Mesenteric fat pad (tissue), 1 donor: ENCODE data around the gene TBC1D2B. TPM values are rescaled to one million over a fixed set of nuclear protein-coding genes. Genes with fewer than 3 reads are reported as not detected.

Experiments
- DNase-seq: peaks from one replicate; pipeline ENCODE4 v3.0.0-alpha.2; 2020; ENCODE audit warnings: low spot score
- total RNA-seq: library from RNA; stranded (reverse); fragmentation: NEBNext Ultra II Directional; extraction: Animal tissue kit (Norgen Biotek cat#: 25700); gene quantifications from one replicate; pipeline ENCODE4 v1.2.1, GENCODE V29; 2021
- donor health status: DM: yes; HTN: yes; CAD: no.

TBC1D2B gene
- total RNA-seq, 1 donor from 2014 or later, result 82.0 TPM

DNA sequence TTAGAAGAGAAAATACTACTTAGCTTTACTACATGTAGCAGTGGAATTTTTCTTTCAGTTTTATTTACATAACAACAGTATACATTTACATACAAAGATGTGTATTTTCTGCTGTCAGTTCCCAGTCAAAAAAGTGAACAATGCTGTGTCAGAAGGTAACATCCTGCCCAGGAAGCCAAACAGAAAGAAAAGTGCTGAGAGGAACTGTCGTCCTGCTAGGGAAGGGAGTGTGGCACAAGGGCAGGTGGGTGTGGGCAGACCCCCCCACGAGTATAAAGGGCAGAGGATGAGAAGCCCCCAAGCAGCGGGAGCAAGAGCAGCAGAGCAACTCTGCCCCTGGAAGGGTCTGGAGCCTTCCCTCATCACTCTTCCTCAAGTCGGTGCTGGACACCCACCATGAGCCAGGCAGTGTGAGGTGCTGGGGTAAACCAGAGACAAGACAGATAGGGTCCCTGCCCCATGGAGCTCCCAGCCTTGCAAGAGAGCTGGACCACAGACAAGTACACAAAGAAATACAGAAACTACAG is 39.7 kb downstream of the TBC1D2B start:
- DNase-seq, result no peak

DNA sequence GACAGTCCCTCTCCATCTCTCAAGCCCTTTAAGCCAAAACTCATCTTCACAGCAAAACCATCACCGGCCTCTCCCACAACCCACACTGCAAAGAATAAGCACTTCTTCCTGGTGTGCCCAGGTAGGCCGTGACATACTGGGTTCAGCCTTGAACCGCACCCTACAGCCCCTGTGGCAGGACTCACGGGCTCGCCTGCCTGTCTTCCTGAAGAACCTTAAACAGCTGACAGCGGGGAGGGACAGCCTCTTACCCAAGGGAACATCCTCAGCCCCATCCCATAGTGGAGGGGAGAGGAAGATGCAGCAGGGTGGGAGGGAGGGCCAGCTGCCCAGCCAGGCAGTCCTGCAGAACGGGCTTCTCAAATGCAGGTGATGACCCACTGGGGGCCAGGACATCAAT is 40.2 kb downstream of the TBC1D2B start:
- DNase-seq, result peak; percentile 35

DNA sequence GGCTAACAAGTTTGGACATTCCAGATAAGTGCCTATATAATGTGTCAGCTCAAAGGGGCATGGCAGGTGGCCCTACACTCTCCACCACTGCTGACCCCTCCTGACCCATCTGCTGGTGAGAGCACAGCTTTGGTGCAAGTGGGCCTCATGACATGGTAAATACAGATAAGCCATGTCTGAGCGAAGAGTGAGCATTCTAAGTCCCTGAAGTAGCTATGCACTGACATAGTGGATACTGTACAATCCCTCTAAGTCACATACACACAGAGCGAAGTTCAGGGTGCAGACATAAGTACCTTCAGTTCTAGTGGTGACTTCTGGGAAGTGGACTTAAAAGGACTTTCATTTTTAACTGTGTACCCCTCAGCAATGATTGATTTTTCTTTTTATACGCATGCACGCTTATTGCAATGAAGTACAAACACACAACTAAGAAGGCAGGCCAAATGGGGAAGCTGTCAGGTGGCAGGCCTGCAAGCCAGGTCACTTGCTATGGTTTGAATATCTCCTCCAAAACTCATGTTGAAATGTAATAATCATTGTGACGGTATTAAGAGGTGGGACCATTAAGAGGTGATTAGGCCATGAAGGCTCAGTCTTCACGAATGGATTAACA is 41.5 kb downstream of the TBC1D2B start:
- no peak for DNase-seq

DNA sequence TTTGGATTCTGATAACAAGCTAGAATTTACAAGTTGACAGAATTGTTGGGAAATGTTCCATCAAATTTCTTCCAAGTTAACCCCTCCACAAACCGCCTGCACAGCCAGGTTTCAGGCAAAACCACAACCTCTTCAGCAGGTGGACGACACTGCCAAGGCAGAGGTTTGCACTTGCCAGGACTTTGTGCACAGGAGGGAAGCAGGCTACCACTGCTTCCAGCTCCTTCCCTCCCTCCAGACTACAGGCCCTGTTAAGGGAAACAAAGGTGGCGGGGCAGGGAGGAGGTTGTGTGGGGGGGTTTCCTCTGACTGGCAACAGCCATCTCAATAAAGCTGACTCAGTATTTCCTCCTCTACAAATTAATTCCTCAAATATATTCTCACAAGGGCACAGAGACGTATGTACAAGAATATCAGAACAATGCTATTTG is 42.2 kb downstream of the TBC1D2B start:
- DNase-seq, result no peak

DNA sequence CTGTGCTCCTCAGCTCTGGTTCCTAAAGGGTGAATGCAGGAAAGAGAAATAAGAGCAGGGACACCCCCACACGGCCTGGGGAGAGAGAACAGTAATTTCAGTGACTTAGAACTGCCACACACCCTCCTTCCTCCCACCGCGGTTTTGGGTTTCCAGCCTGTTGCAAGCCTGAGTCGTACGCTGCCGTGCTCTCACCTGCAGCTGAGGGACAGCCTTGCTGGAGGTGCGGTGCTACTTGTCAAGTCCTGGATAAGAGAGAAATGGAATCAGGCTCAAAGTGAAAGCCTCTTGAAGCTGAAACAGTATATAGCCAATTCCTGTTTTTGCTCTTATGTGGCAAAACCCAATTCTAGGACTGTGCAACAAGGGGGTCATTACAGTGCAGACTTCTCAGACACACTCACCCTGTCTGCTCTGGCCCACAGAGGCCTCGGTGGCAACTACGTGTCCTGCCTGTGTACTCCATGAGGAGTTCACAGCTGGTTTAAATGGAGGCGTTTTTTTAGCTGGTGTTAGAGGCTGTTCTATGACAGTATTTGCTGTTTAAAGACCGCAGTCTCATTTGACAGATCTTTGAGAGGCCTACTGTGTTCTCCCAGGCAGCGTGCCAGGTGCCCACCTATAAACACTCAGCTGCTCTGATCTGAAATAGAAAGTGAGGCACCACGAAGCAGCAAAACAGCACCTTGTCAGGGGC is 42.9 kb downstream of the TBC1D2B start:
- DNase-seq, result no peak

DNA sequence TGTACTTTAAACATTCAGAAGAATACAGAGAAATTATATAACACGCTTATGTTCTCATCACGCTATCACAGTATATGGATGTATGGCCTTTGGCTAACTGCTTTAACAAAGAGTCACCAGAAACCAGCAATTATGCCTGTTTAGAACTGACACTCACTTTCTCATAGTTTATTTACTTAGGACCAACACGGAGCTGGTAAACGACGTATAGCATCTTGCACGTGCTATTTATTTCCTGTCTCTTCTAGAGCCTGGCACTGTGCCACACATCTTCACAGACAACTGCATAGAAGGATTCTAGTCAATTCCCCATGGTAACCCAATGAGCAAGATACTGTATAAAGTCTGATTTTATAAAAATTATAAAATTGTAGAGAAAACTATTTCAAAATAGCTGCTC is 43.6 kb downstream of the TBC1D2B start:
- no peak for DNase-seq

DNA sequence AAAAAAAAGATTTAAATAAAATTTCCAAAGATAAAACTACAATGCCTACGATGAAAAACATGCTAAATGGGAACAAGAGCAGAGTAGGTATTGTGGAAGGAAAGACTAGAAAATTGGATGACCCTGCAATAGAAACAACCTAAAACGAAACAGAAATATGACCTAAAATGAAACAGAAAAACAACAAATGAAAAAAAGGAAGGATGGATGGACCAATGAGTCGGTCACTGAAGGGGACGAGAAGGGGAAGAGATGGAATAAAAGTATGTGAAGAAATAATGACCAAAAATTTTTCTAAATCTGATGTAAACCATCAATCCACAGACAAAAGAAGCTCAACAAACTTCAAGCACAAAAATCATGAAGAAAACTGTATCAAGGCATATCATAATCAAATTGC is 44.8 kb downstream of the TBC1D2B start:
- DNase-seq, result no peak

DNA sequence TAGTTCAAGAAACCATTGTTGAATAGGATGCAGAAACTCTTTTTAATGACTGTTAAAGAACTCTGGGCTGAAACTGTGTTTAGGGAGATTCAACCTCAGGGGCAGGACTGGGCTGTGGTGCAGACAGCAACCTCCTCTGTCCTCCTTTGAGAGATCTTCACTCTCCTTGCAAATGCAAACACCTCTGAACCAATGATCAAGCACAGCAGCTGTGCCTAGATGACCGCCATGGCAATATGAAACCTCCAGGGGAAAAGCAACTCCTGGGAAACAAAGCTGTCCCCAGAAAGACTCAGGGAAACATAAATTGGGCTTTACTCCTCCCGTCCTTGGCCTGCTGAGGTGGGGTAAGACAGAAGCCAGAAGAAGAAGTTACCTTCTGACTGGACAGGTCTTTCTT is 52.6 kb downstream of the TBC1D2B start:
- DNase-seq, result no peak

DNA sequence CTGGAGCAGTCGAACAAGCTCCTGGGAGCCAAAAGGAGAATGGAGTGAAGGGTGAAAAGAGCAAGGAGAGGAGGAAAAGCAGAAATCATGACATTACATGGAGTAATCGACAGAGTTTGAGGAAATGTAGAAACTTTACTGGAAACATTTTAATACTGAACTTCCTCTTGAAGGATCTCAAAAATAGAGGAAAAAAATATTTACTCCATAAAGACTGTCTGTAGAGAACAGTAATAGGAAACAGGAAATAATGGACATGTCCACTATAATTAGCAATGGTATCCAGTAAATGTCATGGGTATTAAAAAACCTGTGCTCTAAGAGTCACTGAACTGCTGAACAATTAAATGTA is 53.0 kb downstream of the TBC1D2B start:
- no peak for DNase-seq

DNA sequence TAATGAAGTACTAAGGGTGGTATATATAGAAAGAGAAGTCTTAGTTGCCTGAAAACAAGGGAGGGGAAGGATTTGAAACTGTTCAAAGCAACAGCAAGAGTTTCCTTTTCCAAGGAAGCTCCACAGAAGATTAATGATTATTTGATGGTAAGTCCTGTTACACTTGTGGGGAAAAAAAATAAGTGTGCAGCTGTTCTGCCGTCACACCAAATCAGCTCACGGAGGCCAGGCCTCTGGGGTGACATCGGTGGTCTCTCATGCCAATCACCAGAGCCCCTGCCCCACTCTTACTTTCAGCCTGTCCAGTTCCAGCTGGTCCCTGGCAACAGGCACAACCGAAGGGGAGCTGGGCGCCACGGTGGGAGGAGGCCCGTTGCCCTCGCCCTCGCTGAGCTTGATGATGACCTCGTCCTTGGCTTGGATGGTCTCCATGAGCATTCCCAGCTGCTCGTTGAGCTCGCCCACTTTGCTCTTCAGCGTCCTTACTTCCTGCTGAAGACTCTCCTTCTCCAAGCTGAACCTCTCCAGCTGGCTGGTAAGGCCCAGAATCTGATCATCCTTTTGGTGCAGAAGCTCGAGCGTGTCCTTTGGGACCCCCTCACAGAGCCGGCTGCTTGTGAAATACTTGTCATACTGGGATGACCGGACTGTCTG is 53.5 kb downstream of the TBC1D2B start:
- peak; percentile 88 for DNase-seq

DNA sequence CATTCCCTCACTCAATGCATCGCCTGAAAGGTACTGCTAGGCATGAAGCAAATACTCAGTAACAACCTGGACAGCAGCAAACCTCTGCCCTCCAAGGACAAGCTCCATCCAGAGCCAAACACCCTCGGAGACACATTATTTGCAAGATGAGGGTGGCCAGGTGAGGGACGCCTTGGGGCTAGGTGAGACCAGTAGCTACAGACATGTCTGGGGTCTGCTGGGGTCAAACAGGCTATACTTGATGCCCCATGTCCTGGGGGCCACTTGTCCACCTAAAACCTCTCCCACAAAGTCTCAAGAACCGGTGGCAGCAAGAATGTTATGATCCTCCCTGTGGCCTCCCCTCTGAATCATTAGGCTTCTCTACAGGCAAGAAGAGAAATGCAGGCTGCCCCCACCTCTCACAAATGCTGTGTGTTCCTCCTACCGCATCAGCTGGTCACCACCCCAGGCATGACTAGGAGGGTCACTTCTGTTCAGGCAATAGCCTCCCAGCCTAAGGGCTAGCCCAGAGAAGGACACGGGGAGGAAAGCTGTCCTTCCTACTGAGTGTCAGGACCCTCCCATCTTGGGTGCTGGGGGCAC is 54.3 kb downstream of the TBC1D2B start:
- peak; percentile 69 for DNase-seq

DNA sequence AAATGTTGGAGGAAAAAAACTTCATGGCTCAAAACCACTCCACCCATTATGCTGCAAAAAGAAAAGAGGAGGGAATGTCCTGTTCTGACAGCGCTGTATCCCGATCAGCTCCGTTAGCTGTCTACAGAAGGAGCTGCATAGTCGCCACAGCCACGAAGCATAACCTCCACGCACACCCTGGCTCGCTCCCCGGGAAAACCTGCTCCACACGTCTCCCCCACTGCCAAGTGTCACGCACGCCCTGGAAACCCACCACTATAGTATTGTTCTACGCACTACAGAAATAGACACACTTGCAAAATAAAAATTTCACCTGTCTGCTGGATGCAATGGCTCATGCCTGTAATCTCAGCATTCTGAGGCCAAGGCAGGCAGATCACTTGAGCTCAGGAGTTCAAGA is 55.8 kb downstream of the TBC1D2B start:
- no peak for DNase-seq

DNA sequence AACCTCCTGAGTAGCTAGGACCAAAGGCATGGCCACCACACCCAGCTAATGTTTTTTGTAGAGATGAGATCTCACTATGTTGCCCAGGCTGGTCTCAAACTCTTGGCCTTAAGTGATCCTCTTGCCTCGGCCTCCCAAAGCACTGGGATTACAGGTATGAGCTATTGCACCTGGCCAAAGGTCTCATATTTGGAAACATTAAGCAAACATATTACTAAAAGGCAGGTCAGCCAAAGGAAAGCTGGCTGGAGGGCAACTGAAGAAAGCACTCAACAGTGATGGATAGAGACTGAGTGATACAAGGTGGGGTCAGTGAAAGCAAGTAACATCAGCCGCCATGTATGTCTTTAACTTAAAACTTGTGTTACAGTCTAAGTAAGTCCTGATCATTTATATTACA is 57.5 kb downstream of the TBC1D2B start:
- no peak for DNase-seq

DNA sequence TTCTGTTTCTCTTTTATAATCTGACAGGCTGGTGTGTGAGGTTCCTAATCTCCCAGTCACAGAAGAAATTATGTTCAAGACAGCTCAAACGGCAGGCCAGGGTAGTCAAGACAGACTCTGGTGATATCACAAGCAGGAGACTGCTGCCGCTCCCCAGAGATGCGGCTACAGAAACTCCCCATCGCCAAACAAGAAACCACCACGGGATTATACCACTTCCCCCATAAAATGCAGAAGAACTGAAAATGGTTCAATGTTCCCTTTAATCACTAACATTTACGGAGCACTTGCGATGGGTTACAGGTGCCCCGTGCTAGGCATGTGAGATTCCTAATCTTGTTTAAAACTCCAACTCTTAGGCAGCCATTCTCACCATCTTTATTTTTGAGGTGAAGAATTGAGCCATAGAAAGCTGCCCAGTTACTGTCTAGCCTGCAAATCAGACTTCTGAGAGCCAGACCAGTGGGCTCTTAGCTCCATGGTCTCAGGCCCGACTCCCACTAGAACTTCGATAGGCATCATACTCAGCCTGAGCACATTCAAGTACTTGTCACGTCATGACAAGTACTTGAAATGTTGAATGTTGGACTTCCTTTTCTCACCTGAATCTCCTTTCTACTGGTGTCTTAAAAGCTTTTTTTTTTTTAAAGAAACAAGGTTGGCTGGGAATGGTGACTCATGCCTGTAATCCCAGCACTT is 58.4 kb downstream of the TBC1D2B start:
- no peak for DNase-seq

DNA sequence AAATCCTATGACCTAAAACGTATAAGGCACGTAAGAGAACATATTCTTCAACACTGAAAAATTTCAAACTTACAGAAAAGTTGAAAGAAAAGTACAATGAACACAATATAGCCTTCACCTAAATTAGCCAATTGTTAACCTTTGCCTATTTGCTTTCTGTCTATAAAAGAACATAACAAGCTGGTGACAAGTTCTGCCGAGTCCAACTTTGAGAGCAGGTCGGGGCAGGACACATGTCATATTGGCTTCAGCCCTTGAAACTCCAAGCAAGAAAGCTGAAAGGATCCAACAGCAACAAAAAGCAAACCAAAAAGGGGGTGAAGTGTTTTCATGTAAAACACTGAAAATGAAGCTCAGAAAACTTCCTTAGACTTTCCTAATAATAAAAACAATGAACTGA is 59.1 kb downstream of the TBC1D2B start:
- DNase-seq, result no peak

DNA sequence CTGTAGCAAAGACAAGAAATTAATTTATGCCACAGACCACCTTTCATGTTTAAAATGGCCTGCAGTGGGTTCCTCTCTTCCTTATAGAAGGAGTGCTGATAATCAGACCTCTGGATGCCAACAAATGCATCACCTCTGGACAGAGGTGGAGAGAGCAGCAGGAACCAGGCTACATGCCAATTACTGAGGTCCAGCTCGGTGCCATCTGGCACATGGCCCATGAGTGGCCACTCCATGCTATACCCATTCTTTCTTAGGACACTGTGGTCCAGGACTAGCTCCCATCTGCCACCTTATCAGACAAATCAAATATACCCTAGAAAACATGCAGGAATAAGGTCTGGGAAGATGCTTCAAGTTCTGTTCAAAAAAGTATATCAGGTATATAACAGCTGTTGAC is 60.7 kb downstream of the TBC1D2B start:
- DNase-seq, result no peak

DNA sequence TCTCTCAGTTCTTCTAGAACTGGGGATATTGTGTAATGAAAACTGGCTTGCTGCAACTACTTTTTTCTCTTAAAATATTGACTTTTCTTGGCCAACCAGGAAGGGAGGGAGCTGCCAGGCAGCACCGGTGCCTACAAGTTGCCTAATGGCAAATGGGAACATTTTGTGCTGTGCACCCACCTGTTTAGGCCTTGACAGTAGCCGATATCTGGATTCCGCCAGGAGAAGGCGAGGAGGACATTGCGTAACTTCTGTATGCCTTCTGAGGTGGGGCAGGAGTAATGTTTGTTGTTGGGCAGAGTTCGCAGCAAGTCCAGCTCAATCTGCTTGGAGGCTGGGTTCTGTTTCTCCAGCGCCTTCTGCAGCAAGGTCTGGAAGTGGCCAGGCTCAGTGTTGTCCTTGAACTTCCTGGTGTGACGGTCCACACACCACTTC is 64.9 kb downstream of the TBC1D2B start:
- no peak for DNase-seq

DNA sequence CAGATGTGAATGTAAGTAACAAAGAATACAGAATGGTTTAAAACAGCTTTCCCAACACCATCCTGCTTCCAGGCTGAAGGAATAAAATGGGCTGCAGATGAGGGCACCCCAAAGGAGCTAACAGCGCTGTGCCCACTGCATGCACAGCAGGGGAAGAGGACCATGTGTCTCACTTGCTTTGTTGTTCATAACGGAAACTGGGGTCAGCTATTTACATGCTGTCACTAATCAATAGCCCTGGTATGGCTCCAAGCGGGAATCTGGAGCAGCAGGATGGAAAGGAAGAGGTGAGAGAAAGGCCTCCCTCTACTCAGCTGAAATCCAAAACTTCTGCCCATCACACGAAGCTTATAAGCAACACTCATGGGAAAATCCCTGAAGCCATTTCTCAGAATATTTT is 67.4 kb downstream of the TBC1D2B start:
- DNase-seq, result no peak

DNA sequence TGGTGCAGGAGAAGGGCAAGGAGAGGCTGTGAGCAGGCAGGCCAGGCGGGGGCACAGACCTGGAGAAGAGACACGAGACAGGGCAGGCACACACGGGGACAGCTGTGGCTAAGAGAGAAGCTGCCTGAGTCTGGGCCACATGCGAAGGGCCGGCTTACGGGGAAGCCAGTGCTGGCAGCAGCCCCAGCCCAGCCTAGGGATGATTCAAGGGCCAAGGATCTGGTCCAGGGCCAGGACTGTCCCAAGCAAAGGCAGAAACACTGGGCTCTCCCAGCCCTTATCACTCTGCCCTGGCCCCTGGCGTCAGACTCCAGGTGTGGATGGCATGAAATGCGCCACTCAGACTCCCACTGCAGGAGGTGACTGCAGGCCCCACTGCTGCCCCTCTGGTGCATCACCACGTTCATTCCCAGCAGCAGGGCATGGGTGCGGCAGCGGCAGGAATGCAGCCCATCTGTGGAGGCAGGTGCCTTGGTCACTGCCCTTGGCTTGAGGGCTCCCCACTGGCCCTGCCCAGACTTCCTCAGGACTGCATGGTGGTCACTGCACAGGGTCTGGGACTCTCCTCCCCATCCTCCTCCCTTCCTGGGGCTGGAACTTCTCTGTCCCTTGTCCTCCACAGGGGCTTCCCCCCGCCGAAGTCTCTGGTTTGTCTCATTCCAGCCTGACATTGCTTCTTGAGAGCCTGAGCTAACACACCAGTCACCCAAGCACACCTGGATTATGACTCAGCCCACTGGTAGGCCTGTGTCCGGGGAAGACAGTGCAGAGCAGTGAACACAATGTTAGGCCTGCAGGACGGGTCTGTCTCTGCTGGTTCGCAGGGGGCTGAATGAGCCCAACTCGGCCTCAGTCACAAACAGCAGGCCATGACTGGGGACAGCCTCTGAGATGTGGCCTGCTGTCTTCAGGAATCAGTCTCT is 69.3 kb downstream of the TBC1D2B start:
- no peak for DNase-seq

DNA sequence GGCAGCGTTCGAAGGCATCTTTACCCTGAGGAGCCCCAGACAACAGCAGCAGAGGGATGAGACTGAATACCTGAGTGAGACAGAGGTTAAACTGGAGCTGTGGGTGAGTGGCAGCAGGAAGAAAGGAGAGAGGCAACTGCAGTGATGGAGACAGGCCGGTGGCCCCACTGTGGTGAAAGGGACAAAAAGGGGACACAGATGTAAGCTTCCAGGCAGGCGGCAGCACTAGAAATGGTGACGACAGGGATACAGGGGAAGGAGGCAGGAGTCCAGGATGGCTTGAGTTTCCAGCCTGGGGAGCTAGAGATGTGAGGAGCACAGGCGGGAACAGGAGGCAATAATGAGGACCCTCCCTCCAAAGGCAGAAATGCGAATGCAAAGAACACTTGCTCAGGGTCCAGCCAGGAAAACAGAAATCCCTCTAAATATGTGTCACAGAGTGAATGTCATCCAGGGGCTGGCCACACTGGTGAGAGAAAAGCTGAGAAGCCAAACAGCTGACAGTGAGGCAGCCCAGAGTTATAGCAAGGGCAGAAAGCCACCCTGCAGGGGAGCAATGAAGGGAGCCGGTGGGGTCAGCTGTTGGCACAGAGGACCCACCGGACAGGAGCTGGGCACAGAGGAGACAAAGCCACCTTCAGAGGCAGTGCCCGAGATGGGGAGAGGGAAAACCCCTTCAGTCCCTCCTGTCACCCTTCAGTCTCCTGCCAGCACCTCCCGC is 70.1 kb downstream of the TBC1D2B start:
- no peak for DNase-seq
